ENCODE results near the gene CLEC4E.
"Not testable (repeated sequence)": the region's sequence is repeated elsewhere in the genome, so short reads cannot be mapped to it uniquely, and the experiment has no call there.

Gene CLEC4E, protein sequence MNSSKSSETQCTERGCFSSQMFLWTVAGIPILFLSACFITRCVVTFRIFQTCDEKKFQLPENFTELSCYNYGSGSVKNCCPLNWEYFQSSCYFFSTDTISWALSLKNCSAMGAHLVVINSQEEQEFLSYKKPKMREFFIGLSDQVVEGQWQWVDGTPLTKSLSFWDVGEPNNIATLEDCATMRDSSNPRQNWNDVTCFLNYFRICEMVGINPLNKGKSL

DNA sequence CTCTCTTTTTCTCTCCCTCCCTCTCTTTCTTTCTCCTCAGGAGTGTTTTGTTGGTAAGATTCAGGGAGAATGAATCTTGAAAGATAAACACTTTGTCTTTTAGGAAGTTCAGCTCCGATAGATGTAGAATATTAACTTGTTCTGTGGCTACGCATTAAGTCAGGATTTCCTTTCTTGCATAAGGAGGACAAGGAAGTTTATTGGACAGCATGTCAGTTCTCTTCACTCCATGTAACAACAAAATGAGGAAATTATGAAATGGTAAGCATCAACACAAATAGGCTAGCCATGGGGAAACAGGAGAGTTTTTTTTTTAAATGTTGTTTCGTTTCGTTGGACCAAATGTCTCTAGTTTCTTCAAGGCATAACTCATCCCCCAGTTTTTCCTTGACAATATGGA, at the start of gene CLEC4E:
CLEC4E (minus strand) TSS at position 75 of the 400 bp plus-strand sequence. CDS start 108 bp downstream, outside the sequence.
- not testable (repeated sequence) for DNase-seq

DNA sequence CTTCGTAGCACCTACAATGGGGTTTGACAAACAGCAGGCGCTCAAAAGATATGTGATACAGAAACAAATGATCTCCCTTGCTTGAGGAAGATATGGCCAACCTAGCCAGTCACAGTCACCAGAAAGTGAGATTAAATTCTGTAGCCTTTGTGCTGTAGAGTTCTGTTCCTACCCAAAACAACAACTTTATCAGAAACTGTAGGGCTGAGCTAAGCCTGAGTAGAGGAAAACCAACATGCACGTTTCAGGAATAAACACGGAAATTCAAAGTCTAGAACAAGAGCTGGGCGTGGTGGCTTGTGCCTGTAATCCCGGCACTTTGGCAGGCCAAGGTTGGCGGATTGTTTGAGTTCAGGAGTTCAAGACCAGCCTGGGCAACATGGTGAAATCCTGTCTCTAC, 49.0 kb upstream of the CLEC4E start:
- no peak for DNase-seq

DNA sequence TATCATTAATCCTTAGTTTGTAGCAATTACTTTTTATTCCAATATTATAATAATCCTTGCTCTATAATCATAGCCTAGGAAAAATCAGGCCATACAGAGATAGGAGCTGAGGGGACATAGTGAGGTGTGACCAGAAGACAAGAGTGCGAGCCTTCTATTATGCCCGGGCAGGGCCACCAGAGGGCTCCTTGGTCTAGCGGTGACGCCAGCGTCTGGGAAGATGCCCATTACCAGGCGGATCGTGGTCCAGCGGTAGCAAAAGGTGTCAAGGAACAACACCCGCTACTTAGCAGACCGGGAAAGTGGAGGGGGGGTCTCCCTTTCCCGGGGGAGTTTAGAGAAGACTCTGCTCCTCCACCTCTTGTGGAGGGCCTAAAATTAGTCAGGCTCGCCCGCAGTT, 43.8 kb upstream of the CLEC4E start:
- not testable (repeated sequence) for DNase-seq

DNA sequence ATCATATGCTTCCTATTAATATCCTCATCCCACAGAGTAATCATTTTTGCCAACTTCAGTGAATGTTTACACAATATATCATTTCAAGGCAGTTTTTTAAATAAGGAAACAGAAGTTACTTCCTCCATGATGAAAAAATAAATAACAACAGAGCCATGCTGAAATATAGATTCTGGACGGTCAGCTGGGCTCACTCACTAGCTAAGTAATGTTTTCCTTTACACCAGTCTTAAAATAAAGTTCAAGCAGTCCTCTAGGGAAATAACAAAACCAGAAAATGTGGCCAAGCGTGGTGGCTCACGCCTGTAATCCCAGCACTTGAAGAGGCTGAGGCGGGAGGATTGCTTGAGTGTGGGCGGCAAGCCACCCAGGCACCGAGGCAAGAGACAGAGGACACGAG, 43.3 kb upstream of the CLEC4E start:
- no peak for DNase-seq

DNA sequence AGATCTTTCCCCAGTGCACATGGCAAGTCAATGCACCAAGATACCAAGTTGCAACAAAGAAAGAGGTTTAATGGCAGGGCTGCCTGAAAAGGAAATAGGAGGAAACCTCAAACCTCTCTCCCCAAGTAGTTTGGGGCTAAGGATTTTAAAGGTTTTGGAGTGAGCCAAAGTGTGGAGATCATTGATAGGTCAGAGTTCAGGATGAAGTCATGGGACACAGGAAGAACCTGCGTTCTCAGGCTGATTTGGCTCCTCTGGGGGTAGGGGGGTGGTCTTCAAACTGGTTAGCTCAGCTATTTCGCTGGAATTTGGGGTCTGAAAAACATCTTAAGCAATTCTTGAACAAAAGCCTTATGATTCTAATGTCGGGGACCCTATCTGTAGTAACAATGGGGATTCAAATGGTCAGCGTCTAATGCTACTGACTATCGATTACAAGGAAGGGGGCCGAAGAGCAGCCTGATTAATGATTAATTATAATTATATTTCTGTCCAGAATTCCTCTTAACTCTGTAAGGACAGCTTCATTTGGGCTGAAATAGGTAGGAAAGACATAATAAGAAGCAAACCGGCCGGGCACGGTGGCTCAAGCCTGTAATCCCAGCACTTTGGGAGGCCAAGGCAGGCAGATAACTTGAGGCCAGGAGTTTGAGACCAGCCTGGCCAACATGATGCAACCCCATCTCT, 40.5 kb upstream of the CLEC4E start:
- DNase-seq, result no peak

DNA sequence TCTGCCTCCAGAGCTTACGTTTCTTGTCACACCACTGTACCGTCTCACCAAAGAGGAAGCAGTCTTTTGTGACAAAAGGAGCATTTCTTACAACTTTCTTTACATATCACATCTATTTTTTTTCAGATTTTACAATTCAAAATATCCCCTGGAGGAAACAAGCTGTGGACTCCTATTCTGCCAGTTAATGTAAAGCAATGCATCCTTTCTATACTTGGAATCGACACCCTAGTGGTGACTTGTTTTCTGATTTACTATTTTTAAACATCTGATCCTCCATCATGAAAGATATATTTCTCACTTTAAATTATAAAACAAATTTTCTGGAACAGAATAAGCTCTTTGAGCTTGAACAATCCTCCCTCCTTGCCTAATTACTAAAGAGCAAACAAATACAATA, 37.2 kb upstream of the CLEC4E start:
- no peak for DNase-seq

DNA sequence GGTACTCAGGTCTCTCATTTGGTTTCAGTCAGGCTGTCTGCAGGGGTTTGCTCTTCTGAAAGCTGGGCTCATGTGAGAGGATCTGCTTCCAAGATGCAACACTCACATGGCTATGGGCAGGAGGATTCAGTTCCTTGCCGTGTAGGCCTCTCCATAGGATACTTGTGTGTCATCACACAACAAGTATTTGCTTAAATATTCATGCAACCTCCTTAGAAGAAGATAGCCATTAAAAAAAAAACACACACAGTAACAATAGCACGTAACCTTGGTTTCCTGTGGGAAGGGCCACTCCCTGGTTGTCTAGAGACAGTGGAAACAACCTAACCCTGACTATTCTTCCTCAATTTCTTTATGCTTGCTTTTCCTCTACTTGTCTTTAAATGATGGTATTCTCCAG, 31.8 kb upstream of the CLEC4E start:
- no peak for DNase-seq

DNA sequence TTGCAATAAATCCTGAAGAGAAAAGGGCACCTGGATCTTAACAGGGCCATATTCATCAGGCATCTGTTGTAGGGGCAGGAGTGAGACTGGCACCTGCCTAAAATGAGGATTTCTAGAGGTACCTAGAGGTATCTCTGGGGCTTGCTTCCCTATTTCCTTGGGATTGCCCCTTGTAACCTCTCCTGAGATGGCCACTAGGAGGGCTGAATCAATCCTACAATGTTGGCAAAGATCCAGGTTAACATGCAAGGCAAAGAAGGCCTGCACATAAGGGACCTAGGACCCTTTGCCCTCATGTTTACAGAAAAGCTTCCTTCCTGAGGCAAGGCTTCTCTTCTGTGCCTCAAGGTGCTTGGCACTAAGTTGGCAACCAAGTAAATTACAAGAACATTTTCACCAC, 25.8 kb upstream of the CLEC4E start:
- DNase-seq, result no peak

DNA sequence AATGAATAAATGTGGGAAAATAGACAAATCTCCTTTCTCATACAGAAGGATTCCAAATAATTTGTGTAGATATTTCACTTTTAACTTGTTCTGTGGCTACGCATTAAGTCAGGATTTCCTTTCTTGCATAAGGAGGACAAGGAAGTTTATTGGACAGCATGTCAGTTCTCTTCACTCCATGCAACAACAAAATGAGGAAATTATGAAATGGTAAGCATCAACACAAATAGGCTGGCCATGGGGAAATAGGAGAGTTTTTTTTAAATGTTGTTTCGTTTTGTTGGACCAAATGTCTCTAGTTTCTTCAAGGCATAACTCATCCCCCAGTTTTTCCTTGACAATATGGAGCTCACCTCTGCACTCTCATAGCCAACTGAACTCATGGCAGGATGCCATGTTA, 25.3 kb upstream of the CLEC4E start:
- not testable (repeated sequence) for DNase-seq

DNA sequence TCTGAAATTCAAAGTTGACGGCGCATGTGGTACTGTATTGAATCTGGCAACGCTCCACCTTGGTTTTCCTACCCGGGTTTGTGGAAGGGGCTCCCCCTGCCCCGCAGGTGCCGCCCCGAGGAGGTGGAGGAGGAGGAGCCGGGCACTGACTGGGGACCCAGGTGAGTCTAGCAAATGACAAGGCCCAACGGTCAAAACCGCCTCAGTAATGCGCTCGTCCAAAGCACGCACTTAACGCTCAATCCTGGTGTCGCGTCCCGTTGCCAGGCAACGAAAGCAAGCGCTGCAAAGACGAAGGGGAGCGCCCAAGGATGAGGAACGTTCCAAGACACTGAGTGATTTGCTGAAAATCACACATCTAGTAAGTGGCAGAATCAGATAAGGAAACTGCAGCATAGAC, 24.0 kb upstream of the CLEC4E start:
- no peak for DNase-seq

DNA sequence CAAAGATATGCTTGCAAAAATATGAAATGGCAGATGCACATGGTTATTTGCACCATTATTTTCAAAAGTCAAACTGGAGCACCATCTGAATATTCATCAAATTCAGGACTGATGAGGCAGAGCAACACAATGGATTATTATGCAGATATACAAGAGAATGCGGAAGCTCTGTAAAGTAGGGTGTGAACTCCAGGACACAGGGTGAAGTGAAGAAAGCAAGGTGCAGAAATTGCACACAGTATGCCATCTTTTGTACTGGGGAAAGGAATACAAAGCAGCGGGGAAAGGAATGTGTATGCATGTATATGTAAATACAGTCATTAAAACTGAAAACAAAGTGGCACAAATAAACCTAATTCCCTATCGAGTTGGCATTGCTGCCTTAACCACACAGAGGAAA, 22.7 kb upstream of the CLEC4E start:
- no peak for DNase-seq

DNA sequence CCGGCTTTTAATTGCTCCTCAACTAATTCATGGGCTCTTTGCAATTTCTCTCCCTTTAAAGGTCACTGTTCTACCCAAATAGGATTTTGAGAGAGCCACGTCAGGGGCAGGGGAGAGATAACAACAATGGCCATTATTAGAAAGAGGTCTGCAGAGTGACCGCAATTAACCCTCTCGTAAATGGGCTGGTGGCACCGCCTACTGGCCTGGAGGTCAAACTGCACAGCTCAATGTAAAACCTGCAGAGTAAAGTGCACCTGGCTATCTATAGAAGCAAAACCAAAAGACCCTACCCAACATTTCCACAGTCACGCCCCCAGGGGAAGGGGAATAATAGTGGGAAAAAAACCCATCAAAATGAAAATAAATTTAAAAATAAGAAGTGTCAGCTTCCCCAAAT, 21.6 kb upstream of the CLEC4E start:
- no peak for DNase-seq

DNA sequence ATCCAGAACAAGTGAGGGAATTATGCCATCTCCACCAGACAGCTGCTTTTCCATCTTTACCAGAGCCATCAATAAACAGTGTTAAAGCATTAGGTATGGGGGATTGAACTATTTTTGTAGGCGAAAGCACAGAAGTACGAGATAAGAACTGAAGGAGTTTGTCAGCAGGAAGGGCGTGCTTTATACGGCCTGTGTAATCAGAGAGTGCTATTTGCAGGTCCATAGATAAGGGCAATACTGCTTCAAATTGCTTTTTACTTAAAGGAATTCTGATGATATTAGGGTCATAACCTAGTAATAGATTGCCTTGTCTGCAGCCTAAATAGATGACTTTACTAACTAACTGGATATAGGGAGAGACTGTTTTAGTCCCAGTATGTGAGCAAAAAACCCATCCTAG, 20.3 kb upstream of the CLEC4E start:
- DNase-seq, result no peak

DNA sequence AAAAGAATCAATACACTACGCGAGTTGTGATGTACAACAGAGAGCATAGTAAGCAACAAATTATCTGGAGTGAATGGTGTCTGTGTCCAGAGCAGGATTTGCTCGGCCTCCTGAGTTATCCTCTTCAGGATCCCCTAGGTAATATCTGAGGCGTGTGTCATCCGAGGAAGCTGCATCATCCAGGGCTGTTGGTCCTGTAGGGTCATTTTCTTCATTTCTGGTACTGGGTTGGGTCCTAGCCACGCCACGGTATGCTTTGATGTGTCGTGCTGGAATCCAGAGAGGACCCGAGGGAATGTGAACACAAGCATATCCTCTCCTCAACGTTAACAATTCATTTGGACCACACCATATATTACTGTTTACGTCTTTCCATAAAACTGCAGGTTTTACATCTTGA, 19.0 kb upstream of the CLEC4E start:
- no peak for DNase-seq

DNA sequence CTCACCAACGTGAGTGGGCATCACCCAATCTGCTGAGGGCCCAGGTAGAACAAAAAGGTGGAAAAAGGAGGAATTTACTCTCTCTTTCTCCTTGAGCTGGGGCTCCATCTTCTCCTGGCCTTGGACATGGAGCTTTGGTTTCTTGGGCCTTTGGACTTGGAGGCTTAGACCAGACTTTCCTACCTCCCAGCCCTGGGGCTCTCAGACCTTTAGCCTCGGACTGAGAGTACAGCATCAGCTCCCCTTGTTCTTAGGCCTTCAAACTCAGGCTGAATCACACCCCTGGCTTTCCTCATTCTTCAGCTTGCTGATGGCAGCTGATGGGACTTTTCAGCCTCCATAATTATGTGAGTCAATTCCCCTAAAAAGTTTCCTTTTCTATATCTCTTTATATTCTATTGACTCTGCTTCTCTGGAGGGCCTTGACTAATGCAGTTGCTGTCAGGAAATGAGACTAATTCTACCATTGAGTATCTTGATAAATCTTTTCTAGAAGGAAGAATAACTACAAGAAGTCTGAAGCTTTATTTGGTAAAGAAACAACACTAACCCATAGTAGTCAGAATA, 15.9 kb upstream of the CLEC4E start:
- no peak for DNase-seq

DNA sequence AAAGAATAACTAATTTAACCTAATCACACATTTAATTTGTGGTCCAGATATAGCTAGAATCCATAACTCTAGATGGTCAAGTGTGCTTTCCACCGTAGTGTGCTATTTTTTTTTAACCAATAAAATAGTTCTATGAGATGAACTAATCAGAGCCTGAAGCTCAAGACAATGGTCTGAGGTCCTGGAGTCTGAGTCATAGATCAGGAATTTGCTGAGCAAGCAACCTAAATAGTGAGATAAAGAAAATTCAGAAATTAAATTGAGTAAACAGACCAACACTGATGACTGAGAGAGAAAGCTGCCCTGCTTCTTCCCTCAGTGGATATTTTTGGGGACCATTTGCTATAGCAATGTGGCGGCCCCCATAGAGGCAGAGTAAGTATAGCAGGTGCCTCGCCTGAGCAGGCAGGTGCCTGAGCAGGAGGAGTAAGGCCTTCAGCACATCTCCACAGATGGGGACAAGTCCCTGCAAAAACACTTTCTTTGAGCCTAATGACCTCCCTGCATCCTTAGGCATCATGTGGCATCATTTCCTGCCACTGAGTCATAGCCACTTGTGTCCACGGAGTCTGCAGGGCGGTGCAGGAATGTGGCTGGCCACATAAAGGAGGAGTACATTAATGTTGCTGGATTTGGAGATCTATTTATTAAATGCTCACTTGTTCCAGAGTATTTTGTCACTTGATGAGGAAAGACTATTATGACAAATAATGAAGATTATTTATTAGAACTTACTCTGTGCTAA, 13.9 kb upstream of the CLEC4E start:
- no peak for DNase-seq

DNA sequence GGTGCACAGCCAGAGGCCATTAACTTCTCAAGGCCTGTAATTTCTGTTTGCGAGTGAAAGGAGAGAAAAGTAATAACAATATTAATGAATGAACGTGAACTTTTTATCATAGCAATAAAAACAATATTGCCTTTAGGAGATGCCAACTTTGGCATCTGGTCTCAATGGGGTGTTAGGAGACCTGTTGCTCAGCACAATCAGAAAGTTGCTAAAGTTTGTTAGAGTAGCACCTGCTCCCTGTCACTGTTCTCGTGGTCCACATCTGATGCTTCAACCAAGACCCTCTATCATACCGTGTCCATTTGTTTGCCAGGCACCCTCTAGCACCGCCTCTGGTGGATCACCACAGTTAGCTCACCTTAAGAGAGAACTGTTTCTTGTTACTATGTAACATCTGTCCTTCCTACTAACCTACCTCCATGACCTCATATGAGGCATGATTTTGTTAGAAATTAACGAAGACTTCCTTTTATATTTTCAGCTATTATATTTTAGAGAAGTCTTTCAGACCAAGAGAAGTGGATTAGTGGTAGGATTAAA, 12.5 kb upstream of the CLEC4E start:
- no peak for DNase-seq

DNA sequence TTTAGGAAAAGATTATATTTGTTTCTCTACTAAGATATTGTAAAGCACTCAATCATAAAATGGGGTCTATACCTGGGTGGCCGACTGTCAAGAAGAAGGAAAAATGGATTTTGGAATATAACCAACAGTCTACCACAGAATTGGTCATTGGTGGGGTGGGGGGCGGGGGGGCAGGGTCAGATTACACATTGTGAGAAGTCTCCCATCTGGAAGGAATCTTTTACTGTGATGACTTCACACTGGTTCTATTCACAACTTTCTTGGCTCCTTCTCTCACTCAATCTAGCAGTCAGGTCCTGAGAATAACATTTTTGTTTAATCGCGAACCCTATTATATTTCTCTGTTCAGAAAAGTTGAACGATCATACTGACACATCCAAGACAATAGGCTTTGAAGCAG, 8.7 kb upstream of the CLEC4E start:
- no peak for DNase-seq

DNA sequence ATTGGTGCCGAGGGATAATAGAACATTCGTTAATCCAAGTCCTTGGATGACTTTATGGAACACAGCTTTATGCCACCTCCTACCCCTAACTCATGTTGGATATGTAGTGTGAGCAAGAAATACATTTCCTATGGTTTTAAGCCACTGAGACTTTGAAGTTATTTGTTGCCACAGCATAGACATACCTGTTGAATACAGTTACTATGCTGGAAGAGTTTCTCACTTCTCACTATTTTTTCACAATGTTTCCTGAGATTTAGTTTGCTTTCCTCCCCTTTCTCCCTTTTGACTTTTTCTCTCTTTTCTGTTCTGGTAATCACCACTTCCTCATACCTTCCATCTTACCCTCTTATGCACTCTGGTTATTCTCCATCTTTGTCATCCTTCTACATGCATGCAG, 7.5 kb upstream of the CLEC4E start:
- DNase-seq, result no peak

DNA sequence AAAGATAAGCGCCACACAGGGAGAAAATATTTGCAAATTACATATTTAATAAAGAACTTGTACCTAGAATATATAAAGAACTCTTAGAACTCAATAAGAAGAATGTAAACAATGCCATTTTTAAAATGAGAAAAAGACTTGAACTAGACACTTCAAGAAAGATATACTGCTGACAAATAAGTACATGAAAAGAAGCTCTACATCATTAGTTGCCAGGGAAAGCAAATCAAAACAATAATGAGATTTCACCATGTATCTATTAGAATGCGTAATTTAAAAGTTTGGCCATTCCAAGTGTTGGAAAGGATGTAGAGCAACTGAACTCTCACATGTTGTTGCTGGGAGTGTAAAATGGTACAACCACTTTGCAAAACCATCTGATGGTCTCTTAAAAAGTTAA, 6.9 kb upstream of the CLEC4E start:
- DNase-seq, result no peak

DNA sequence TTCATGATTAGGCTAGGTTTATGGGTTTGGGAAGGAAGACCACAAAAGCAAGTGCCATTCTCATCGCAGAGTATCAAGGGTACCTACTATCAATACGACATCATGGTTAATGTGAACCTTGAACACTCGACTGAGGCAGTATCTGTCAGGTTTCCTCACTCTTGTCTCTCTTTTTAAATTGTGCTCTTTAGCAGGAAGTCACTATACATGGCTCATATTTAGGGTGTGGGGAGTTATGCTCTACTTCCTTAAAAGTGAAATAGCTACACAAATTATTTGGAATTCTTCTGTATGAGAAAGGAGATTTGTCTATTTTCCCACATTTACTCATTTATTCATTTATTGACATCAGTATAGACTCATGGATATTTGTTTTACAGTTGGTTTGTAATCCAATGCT, 5.9 kb upstream of the CLEC4E start:
- no peak for DNase-seq

DNA sequence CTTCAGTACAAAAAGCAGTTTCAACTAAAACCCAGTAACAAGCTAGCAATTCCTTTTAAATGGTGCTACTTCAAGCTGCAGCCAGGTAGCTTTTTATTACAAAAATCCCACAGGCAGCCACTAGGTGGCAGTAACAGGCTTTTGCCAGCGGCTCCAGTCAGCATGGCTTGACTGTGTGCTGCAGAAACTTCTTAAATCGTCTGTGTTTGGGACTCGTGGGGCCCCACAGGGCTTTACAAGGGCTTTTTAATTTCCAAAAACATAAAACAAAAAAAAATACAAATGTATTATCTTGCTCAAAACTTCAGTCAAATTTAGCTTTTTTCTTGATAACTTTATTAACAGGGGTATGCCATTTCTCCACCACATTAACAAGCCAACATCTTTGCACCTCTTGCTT, 3.6 kb upstream of the CLEC4E start:
- DNase-seq, result peak; percentile 4

DNA sequence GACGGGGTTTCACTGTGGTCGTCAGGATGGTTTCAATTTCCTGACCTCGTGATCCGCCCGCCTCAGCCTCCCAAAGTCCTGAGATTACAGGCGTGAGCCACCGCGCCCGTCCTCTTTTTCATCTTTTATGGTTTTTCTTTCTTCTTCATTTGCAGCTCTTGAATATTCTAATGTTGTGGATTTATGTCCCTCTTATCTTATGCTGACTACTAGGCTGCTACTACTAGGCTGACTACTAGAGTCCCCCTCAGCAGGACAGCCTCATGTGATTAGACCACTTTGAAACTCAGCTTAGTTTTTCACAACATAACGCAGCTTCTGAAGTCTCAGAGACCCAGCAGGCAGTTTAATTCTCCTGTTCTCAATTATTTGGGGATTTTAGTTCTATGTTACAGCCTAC, 857 bp upstream of the CLEC4E start:
- DNase-seq, result no peak

DNA sequence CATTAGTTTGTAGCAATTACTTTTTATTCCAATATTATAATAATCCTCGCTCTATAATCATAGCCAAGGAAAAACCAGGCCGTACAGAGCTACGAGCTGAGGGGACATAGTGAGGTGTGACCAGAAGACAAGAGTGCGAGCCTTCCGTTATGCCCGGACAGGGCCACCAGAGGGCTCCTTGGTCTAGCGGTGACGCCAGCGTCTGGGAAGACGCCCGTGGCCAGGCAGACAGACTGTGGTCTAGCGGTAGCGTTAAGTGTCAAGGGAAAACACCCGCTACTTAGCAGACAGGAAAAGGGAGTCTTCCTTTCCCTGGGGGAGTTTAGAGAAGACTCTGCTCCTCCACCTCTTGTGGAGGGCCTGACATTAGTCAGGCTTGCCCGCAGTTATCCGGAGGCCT, 2.9 kb downstream of the CLEC4E start:
- not testable (repeated sequence) for DNase-seq
